Neural crest cell (in vitro differentiated cells): ENCODE results near the gene MT1F. TPM values are rescaled to one million over a fixed set of nuclear protein-coding genes. Genes with fewer than 3 reads are reported as not detected.

Experiments
- DNase-seq: peaks from one replicate; pipeline ENCODE4 v3.0.0; 2021; ENCODE audit warnings: low read depth, mixed read lengths, low spot score
- H3K27ac Mint-ChIP-seq: one replicate; pipeline ENCODE4 v1.8.0; 2021; ENCODE audit warnings: mild to moderate bottlenecking, mixed read lengths; ENCODE audit not compliant: unreplicated experiment
- H3K27me3 Mint-ChIP-seq: 2 replicates; pipeline ENCODE4 v1.8.0; 2021; ENCODE audit warnings: low read depth, mild to moderate bottlenecking, mixed read lengths
- H3K36me3 Mint-ChIP-seq: 2 replicates; pipeline ENCODE4 v1.8.0; 2021; ENCODE audit warnings: low read depth, mild to moderate bottlenecking, mixed read lengths
- H3K4me1 Mint-ChIP-seq: 2 replicates; pipeline ENCODE4 v1.8.0; 2021; ENCODE audit warnings: mixed read lengths
- H3K4me3 Mint-ChIP-seq: one replicate; pipeline ENCODE4 v1.8.0; 2021; ENCODE audit warnings: mild to moderate bottlenecking, mixed read lengths
- H3K9me3 Mint-ChIP-seq: 2 replicates; pipeline ENCODE4 v1.8.0; 2021; ENCODE audit warnings: mixed read lengths
- total RNA-seq: library from RNA; stranded (reverse); gene quantifications from 2 replicates; pipeline ENCODE4 v1.2.1, GENCODE V29; 2021
- TF ChIP-seq, protein P1 (sequence below): fragments of 200-600 bp; sonication (generic); conservative IDR thresholded peaks from 2 replicates; pipeline ENCODE4 v1.5.0; 2021; ENCODE audit warnings: antibody characterized with exemption, mild to moderate bottlenecking

Gene MT1F
- total RNA-seq, 1 donor from 2014 or later = 1.5 TPM

DNA sequence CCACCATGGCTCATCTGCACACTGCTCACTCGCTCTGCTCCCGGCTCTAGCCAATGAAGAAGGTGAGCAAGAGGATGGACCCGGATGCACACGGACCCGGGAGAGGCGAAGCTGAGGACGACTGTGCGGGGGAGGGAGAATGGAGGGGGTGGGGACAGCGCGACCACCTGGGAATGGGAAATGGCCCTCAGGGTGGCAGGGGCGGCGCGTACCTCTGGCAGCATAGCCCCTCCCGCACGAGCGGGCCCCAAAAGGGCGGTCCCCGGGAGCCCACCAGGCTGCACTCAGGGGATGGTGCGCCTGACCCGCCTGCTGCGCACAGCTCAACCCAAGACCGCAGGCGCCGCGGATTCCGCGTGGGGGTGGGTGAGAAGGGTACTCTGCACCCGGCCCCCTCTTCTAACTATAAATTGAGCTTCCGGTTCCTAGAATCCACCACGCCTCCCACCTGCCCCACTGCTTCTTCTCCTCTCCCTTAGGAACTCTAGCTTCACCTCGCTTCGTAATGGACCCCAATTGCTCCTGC is 18.0 kb downstream of the MT1F start:
- no peak for DNase-seq

GRCh38 chr16:56677474-56677873 is 19.7 kb downstream of the MT1F start:
- no peak for DNase-seq
- Mint-ChIP-seq H3K9me3 (no peaks in the 10 kb centered on the region), H3K36me3 (no peaks in the 10 kb centered on the region), H3K4me1 (peaks cover 14% of the 10 kb centered on the region), H3K4me3 (no peak overlapping the region), H3K27ac (no peak overlapping the region), H3K27me3 (peaks cover 57% of the 10 kb centered on the region)
- TF ChIP-seq, protein P1, sequence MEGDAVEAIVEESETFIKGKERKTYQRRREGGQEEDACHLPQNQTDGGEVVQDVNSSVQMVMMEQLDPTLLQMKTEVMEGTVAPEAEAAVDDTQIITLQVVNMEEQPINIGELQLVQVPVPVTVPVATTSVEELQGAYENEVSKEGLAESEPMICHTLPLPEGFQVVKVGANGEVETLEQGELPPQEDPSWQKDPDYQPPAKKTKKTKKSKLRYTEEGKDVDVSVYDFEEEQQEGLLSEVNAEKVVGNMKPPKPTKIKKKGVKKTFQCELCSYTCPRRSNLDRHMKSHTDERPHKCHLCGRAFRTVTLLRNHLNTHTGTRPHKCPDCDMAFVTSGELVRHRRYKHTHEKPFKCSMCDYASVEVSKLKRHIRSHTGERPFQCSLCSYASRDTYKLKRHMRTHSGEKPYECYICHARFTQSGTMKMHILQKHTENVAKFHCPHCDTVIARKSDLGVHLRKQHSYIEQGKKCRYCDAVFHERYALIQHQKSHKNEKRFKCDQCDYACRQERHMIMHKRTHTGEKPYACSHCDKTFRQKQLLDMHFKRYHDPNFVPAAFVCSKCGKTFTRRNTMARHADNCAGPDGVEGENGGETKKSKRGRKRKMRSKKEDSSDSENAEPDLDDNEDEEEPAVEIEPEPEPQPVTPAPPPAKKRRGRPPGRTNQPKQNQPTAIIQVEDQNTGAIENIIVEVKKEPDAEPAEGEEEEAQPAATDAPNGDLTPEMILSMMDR = no peak

More for the DNA sequence above, 18.0 kb downstream of the MT1F start:
- TF ChIP-seq, protein P1 = no peak
- no peaks in the 10 kb centered on the region for H3K36me3 Mint-ChIP-seq
- H3K27me3 Mint-ChIP-seq = peaks cover 72% of the 10 kb centered on the region
- H3K9me3 Mint-ChIP-seq = no peaks in the 10 kb centered on the region
- peaks cover under 1% of the 10 kb centered on the region for H3K4me1 Mint-ChIP-seq
- H3K27ac Mint-ChIP-seq = no peak overlapping the region
- no peak overlapping the region for H3K4me3 Mint-ChIP-seq

DNA sequence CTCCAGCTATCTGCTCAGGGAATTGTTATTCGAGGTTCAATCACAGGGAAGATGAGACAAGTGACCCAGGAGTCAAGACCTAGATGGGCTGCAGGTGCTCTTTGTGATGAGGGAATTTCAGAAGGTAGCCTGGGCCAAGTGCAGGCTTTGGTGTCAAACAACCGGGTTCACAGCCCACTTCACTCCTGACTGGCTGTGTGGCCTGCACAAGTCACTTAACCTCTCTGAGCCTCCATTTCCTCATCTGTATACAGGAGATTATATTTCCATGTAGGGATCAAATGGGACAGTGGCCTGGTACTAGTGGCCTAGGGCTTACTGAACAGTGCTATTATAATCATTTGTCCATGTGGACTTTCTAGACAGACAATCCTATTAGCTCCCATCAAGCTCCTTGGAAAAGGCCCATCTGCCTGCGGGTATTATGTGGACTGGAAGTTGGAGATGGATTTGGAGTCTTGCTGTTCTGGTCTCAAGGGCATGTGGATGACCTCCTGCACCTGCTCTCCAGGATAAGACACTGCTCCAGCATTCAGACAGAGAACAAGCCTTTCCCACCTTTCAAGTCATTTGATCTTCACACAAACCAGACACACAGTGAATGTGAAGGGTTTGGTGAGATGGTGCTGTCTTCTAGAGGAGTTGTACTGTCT is 21.4 kb downstream of the MT1F start:
- TF ChIP-seq, protein P1 = no peak

GRCh38 chr16:56679818-56680217 is 22.1 kb downstream of the MT1F start:
- Mint-ChIP-seq H3K36me3 (no peaks in the 10 kb centered on the region), H3K4me3 (no peak overlapping the region), H3K27ac (no peak overlapping the region), H3K9me3 (no peaks in the 10 kb centered on the region), H3K27me3 (peaks cover 33% of the 10 kb centered on the region), H3K4me1 (peaks cover 14% of the 10 kb centered on the region)
- DNase-seq = no peak
- TF ChIP-seq, protein P1 = no peak

More for the DNA sequence above, 21.4 kb downstream of the MT1F start:
- Mint-ChIP-seq H3K9me3 (no peaks in the 10 kb centered on the region), H3K4me3 (no peak overlapping the region), H3K27ac (no peak overlapping the region), H3K27me3 (peaks cover 40% of the 10 kb centered on the region), H3K4me1 (peaks cover 14% of the 10 kb centered on the region), H3K36me3 (no peaks in the 10 kb centered on the region)
- DNase-seq = no peak

GRCh38 chr16:56681939-56682702 is 24.4 kb downstream of the MT1F start, which contains the start of gene MT1X:
MT1X (plus strand) TSS chr16:56682470; CDS start chr16:56682541, 71 bp downstream.
- H3K27ac Mint-ChIP-seq = peak within 1 kb of the TSS; percentile 95
- H3K4me1 Mint-ChIP-seq = peaks cover 14% of the 10 kb centered on the region
- H3K27me3 Mint-ChIP-seq = peaks cover 14% of the 10 kb centered on the region
- TF ChIP-seq, protein P1 = no peak
- DNase-seq = peak; percentile 72
- no peaks in the 10 kb centered on the region for H3K36me3 Mint-ChIP-seq
- peak within 1 kb of the TSS; percentile 89 for H3K4me3 Mint-ChIP-seq
- H3K9me3 Mint-ChIP-seq = peaks cover 3% of the 10 kb centered on the region
